AG09309 (cell line): ENCODE results near the gene PRDM7.

ENCODE experiments used
- DNase-seq: peaks from one replicate; pipeline ENCODE4 v3.0.0-alpha.2; 2010; ENCODE audit warnings: low read depth
- H3K4me3 ChIP-seq: 2 replicates; pipeline ENCODE4 v1.5.1; 2011; ENCODE audit warnings: mild to moderate bottlenecking, low read depth, low read length, moderate library complexity; ENCODE audit not compliant: control insufficient read depth
- CTCF ChIP-seq: IDR thresholded peaks from 2 replicates; pipeline ENCODE4 v1.5.1; 2011; ENCODE audit warnings: mild to moderate bottlenecking, low read depth, low read length, inconsistent platforms; ENCODE audit not compliant: insufficient read depth, control insufficient read depth; ENCODE audit errors: missing control alignments

The PRDM7 gene

GRCh38 chr16:90015586-90016338, 61.4 kb downstream of the PRDM7 start:
- no peak for DNase-seq
- H3K4me3 ChIP-seq, result no peak overlapping the region
- TF ChIP-seq CTCF, result no peak

- no peak overlapping the region for H3K4me3 ChIP-seq
- TF ChIP-seq CTCF, result no peak
- DNase-seq, result no peak
Measured at GRCh38 chr16:90012991-90013745, 64.0 kb downstream of the PRDM7 start.

GRCh38 chr16:90011908-90012501, 65.1 kb downstream of the PRDM7 start:
- TF ChIP-seq CTCF, result no peak
- H3K4me3 ChIP-seq, result no peak overlapping the region
- DNase-seq, result no peak

- no peak overlapping the region for H3K4me3 ChIP-seq
- no peak for DNase-seq
- no peak for TF ChIP-seq CTCF
Measured at GRCh38 chr16:90011508-90011819, 65.7 kb downstream of the PRDM7 start.

- no peak overlapping the region for H3K4me3 ChIP-seq
- TF ChIP-seq CTCF, result no peak
- DNase-seq, result no peak
Measured at GRCh38 chr16:90010676-90011507, 66.2 kb downstream of the PRDM7 start.

DNA sequence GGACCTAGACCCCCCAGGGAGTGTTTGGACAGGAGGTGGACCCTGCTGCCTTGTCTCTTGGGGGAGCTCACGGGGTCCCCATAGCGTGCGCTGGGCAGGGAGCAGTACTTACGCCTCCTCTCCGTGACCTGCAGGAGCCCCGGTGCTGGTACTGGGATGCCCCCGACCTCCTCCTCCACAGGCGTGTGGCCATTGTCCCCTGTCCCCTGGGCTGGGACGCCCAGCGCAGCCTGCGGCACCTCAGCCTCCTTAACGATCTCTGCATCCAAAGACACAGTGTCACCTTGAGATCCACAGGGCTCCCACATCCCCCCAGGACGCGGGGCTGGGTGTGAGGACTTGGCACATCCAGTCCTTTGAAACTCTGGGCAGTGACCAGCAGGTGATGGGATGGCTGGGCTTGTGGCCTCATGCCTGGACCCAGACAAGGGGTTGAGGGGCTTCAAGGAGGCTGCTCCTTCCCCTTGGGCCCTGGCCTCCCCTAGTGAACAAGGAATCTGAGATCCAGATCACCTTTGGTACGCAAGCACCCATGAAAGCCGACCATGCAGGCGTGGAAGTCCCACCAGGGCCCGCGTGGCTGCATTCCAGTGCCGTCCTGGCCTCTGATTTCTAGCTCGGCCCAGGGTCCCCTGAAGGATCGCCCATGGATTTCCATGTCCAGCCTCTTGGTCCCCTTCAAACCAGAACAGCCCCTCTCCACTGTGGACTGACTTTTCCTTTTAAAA, 67.8 kb downstream of the PRDM7 start:
- no peak overlapping the region for H3K4me3 ChIP-seq
- no peak for DNase-seq
- TF ChIP-seq CTCF, result no peak
